Right lobe of liver (tissue), 4 donors: ENCODE data around the gene C14orf132.

Experiments
- CTCF ChIP-seq, 4 donors: fragments of 200-600 bp in 3 of 4; fragments of 450-650 bp in 1 of 4; IDR thresholded peaks; one replicate each; pipeline versions ENCODE4 v1.5.1 to v1.8.0; 2016 to 2022; ENCODE audit warnings: antibody characterized with exemption in 4 of 4, mild to moderate bottlenecking in 2 of 4
- POLR2A ChIP-seq: fragments of 450-650 bp; IDR thresholded peaks from one replicate; pipeline ENCODE4 v1.6.1; 2017; ENCODE audit warnings: antibody characterized with exemption, mild to moderate bottlenecking
- donor health status: DM: no; HTN: no; CAD: no.
- donor health status: DM: no; HTN: no; CAD: no.
- donor health status: DM: no; HTN: yes; CAD: no.

- TF ChIP-seq POLR2A = no peak
- TF ChIP-seq CTCF (IDR thresholded peaks at IDR 0.05) = no peak
Measured at GRCh38 chr14:96126783-96127271, 87.7 kb downstream of the C14orf132 start.
